Vagina (tissue), 2 donors: ENCODE results near the gene PPP3R1. TPM values are rescaled to one million over a fixed set of nuclear protein-coding genes. Genes with fewer than 3 reads are reported as not detected.

Source experiments
- DNase-seq, 2 donors: peaks; one replicate each; pipeline ENCODE4 v3.0.0-alpha.2; 2017; ENCODE audit errors: extremely low spot score in 2 of 2
- H3K27ac ChIP-seq: fragments of 200-600 bp; sonication (generic); one replicate; pipeline ENCODE4 v1.5.1; 2019
- H3K27me3 ChIP-seq: fragments of 200-600 bp; sonication (generic); one replicate; pipeline ENCODE4 v1.5.1; 2019
- H3K36me3 ChIP-seq, 2 donors: fragments of 200-600 bp; sonication (generic); one replicate each; pipeline ENCODE4 v1.5.1; 2017 to 2019
- H3K4me1 ChIP-seq: fragments of 200-600 bp; sonication (generic); one replicate; pipeline ENCODE4 v1.5.1; 2019
- H3K4me3 ChIP-seq, 2 donors: fragments of 200-600 bp; sonication (generic); 1 replicate in 1 of 2; 2 replicates in 1 of 2; pipeline ENCODE4 v1.5.1; 2016 to 2019
- H3K9me3 ChIP-seq: fragments of 200-600 bp; sonication (generic); one replicate; pipeline ENCODE4 v1.5.1; 2019
- POLR2A ChIP-seq, 2 donors: fragments of 450-650 bp; IDR thresholded peaks; one replicate each; pipeline ENCODE4 v1.6.1; 2017; ENCODE audit warnings: antibody characterized with exemption in 2 of 2, mild to moderate bottlenecking in 2 of 2, moderate library complexity in 2 of 2
- POLR2AphosphoS5 ChIP-seq, 2 donors: sonication (generic); formaldehyde crosslinking; IDR thresholded peaks; one replicate each; pipeline ENCODE4 v1.9.0; 2017; ENCODE audit warnings: antibody characterized with exemption in 2 of 2, mild to moderate bottlenecking in 2 of 2, low read depth in 1 of 2; ENCODE audit not compliant: insufficient read depth in 1 of 2
- intact Hi-C: fragments of 100-400 bp; cut with DNase I; formaldehyde crosslinking; loops from one replicate; pipeline ENCODE4 v1.15.1; 2023
- total RNA-seq: library from RNA; depleted of rRNA; stranded (reverse); fragments of >200 nt; gene quantifications from one replicate; pipeline ENCODE4 v1.2.3, GENCODE V29; 2016
- TF ChIP-seq, protein P1 (sequence below), 3 experiments: fragments of 450-650 bp in 2 of 3; fragments of 200-600 bp in 1 of 3; sonication (generic) in 1 of 3; IDR thresholded peaks; one replicate each; pipeline ENCODE4 v1.5.1; 2017 to 2019; ENCODE audit warnings: antibody characterized with exemption in 3 of 3, mild to moderate bottlenecking in 2 of 3, moderate library complexity in 2 of 3

The PPP3R1 gene
- total RNA-seq, 1 donor from 2014 or later: 28.2 TPM

DNA sequence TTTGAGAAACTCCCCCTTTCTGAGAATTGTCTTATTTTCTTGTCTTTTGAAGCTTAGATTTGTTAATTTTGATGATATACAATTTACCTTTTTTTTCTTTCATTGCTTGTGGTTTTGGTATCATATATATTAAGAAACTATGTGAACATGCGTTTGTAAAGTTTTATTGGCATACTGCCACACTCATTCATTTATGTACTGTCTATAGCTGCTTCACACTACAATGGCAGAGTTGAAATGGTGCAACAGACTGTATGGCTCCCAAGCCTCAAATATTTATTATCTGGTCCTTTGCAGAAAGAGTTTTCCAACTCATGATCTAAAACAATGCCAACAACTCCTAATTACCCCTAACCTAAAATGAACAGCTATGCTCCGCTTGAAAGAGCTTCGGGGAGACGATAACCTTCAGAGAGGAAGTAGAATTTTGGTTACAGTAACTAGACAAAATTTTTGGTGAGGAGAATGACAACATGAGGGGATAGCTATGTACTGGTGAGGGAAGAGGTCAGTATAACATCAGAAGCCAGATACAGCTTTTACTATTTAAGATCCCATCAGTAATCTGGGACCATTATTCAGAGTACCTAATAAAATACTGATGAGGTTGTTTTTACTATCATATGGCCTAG is 16.1 kb downstream of the PPP3R1 start:
- Histone ChIP-seq H3K27ac (no peak overlapping the region), H3K36me3 (no peaks in the 10 kb centered on the region), H3K4me3 (no peak overlapping the region), H3K27me3 (no peaks in the 10 kb centered on the region), H3K4me1 (peaks cover 91% of the 10 kb centered on the region), H3K9me3 (no peaks in the 10 kb centered on the region)
- no peak for DNase-seq
- TF ChIP-seq, protein P1, sequence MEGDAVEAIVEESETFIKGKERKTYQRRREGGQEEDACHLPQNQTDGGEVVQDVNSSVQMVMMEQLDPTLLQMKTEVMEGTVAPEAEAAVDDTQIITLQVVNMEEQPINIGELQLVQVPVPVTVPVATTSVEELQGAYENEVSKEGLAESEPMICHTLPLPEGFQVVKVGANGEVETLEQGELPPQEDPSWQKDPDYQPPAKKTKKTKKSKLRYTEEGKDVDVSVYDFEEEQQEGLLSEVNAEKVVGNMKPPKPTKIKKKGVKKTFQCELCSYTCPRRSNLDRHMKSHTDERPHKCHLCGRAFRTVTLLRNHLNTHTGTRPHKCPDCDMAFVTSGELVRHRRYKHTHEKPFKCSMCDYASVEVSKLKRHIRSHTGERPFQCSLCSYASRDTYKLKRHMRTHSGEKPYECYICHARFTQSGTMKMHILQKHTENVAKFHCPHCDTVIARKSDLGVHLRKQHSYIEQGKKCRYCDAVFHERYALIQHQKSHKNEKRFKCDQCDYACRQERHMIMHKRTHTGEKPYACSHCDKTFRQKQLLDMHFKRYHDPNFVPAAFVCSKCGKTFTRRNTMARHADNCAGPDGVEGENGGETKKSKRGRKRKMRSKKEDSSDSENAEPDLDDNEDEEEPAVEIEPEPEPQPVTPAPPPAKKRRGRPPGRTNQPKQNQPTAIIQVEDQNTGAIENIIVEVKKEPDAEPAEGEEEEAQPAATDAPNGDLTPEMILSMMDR (IDR thresholded peaks at IDR 0.05): no peak
- TF ChIP-seq POLR2A (IDR thresholded peaks at IDR 0.05): no peak
- TF ChIP-seq POLR2AphosphoS5 (IDR thresholded peaks at IDR 0.05; ENCODE audit: insufficient read depth in 1 of 2, low read depth in 1 of 2): no peak
- intact Hi-C loops: no loop called here

DNA sequence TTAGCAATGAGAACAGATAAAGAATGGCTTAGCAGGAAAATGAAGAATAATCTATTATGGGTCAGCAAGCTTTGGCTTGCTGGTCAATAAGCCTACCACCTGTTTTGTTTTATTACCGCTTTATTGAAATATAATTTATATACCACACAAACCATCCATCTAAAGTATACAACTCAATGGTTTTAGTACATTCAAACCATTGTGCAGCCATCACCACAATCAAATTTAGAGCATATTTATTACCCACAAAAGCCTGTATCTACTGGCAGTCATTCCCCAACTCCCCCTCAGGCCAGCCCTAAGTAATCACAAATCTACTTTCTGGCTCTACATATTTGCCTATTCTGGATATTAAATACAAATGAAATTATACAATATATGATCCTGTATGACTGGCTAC is 17.2 kb downstream of the PPP3R1 start:
- no peak overlapping the region for H3K4me3 ChIP-seq
- intact Hi-C loops: no loop called here
- peaks cover 91% of the 10 kb centered on the region for H3K4me1 ChIP-seq
- no peaks in the 10 kb centered on the region for H3K36me3 ChIP-seq
- no peaks in the 10 kb centered on the region for H3K27me3 ChIP-seq
- no peak for DNase-seq
- no peaks in the 10 kb centered on the region for H3K9me3 ChIP-seq
- H3K27ac ChIP-seq: no peak overlapping the region
- no peak for TF ChIP-seq POLR2A (IDR thresholded peaks at IDR 0.05)
- TF ChIP-seq, protein P1 (IDR thresholded peaks at IDR 0.05): no peak
- TF ChIP-seq POLR2AphosphoS5 (IDR thresholded peaks at IDR 0.05; ENCODE audit: insufficient read depth in 1 of 2, low read depth in 1 of 2): no peak

DNA sequence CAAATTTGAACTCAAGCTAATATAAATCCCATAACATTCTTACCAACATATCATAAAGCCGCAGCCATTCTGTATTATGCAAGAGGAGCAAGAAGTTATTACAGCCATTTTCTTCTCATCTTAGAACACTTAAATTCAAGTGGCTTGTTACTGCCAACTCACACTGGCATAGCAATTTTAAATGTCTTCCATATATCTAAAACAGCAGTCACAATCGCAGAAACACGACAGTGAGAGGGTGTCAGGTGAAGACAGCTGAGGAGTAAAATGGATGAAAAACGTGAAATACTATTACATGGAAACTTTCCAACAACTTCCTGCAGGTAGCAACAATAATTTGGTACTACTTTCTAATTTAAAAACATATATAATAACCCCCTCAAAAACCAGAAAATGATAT is 17.9 kb downstream of the PPP3R1 start:
- Histone ChIP-seq H3K4me1 (peaks cover 91% of the 10 kb centered on the region), H3K27ac (no peak overlapping the region)
- intact Hi-C loops: no loop called here

DNA sequence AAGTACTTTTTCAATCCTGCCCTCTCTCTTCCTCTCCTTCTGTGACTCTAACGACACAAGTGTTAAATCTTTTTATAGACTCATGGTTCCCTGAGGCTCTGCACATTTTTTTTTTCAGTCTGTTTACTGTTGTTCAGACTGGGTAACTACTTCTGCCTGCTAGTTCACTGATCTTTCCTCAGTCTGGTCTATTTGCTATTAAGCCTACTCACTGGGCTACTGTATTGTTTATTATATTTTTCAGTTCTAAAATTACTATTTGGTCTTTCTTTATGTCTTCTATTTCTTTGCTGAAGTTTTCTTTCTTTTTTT is 21.3 kb downstream of the PPP3R1 start:
- Histone ChIP-seq H3K27me3 (no peaks in the 10 kb centered on the region), H3K36me3 (no peaks in the 10 kb centered on the region), H3K4me3 (no peak overlapping the region), H3K9me3 (no peaks in the 10 kb centered on the region), H3K27ac (no peak overlapping the region), H3K4me1 (peaks cover 75% of the 10 kb centered on the region)
- no peak for DNase-seq
- intact Hi-C loops: no loop called here
- no peak for TF ChIP-seq POLR2A (IDR thresholded peaks at IDR 0.05)
- no peak for TF ChIP-seq POLR2AphosphoS5 (IDR thresholded peaks at IDR 0.05; ENCODE audit: insufficient read depth in 1 of 2, low read depth in 1 of 2)
- TF ChIP-seq, protein P1 (IDR thresholded peaks at IDR 0.05): no peak

More for the DNA sequence above, 17.9 kb downstream of the PPP3R1 start:
- Histone ChIP-seq H3K27me3 (no peaks in the 10 kb centered on the region), H3K4me3 (no peak overlapping the region), H3K9me3 (no peaks in the 10 kb centered on the region), H3K36me3 (no peaks in the 10 kb centered on the region)
- DNase-seq: no peak
- no peak for TF ChIP-seq POLR2A (IDR thresholded peaks at IDR 0.05)
- TF ChIP-seq, protein P1 (IDR thresholded peaks at IDR 0.05): no peak
- TF ChIP-seq POLR2AphosphoS5 (IDR thresholded peaks at IDR 0.05; ENCODE audit: insufficient read depth in 1 of 2, low read depth in 1 of 2): no peak

DNA sequence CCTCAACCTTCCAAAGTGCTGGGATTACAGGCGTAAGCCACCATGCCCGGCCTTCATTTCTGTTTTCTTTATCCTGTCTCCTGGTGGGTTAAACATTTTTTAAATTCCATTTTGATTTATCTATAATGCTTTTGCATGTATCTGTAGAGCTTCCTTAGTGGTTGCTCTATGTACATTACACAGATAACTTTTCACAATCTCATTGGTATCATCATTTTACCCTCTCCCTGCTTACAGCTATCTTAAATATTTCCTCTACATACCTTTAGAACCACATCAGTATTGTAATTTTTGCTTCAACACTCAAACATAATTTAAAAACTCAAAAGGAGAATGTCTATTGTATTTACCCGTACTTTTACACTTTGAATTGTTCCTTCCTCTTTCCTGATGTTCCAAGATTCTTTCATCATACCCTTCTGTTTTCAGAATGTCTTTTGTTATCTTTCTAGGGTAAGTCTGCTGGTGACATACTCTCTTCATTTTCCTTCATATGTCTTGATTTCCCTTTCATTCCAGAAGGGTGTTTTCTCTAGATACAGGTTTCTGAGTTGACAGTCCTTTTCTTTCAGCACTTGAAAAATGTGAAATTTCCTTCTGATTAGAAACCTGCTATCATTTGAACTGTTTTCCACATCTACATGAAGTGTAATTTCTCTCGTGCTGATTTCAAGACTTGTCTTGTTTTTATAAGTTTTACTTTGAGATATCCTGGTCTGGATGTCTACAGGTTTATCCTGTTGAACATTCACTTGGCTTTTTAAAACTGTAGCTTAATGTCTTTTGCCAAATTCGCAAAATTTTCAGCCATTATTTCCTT is 21.9 kb downstream of the PPP3R1 start:
- TF ChIP-seq POLR2AphosphoS5 (IDR thresholded peaks at IDR 0.05; ENCODE audit: insufficient read depth in 1 of 2, low read depth in 1 of 2) (no peak), POLR2A (IDR thresholded peaks at IDR 0.05) (no peak)
- TF ChIP-seq, protein P1 (IDR thresholded peaks at IDR 0.05): no peak
- no peak overlapping the region for H3K27ac ChIP-seq
- no peak overlapping the region for H3K4me3 ChIP-seq
- H3K4me1 ChIP-seq: peaks cover 73% of the 10 kb centered on the region
- no peaks in the 10 kb centered on the region for H3K27me3 ChIP-seq
- no peak for DNase-seq
- H3K9me3 ChIP-seq: no peaks in the 10 kb centered on the region
- H3K36me3 ChIP-seq: no peaks in the 10 kb centered on the region
- intact Hi-C loops: no loop called here
